Epithelial cell of umbilical artery (primary cell): ENCODE measurements around the gene SYNJ2BP. TPM values are rescaled to one million over a fixed set of nuclear protein-coding genes. Genes with fewer than 3 reads are reported as not detected.

Experiments
- total RNA-seq: library from RNA; depleted of rRNA; stranded (reverse); fragments of >200 nt; gene quantifications from 2 replicates; pipeline ENCODE4 v1.2.3, GENCODE V29; 2014

SYNJ2BP gene
- total RNA-seq: 17.9 and 25.1 TPM in 2 replicates

GRCh38 chr14:70416725-70417349 is at the start of gene SYNJ2BP:
Gene SYNJ2BP, minus strand, starts transcription at chr14:70417090. Its CDS starts 127 bp downstream, at chr14:70416963.

GRCh38 chr14:70451874-70452273 is 35.0 kb upstream of the SYNJ2BP start, which contains the start of gene ADAM21:
Gene ADAM21, plus strand, starts transcription at chr14:70452174. Its CDS starts 5,326 bp downstream, at chr14:70457500.

Other genes with a start within 250 kb of the SYNJ2BP start
- under 0.01 and 0.15 TPM in 2 replicates for gene SLC8A3, start 228.1 kb downstream of the SYNJ2BP start, total RNA-seq
- 71.5 and 79.2 TPM in 2 replicates for gene COX16, start 57.4 kb downstream of the SYNJ2BP start, total RNA-seq
- gene ADAM21, start 35.1 kb upstream of the SYNJ2BP start, total RNA-seq: under 0.01 and 0.30 TPM in 2 replicates
- gene ADAM20, start 117.9 kb upstream of the SYNJ2BP start, total RNA-seq: 0.32 and 1.1 TPM in 2 replicates
- gene MED6, start 183.6 kb upstream of the SYNJ2BP start, total RNA-seq: 37.2 and 37.4 TPM in 2 replicates
- gene TTC9, start 224.8 kb upstream of the SYNJ2BP start, total RNA-seq: under 0.01 and 0.15 TPM in 2 replicates